Stimulated activated CD4-positive, alpha-beta T cell treated with anti-CD3 and anti-CD28 coated beads, TNF-alpha, amount 100 ng/mL, for 1 hour (primary cell): Measurements from ENCODE around the gene C20orf144.
A peak's percentile ranks its signal among the peaks of the same experiment; 100 is the strongest.

ENCODE experiments used
- DNase-seq, 3 donors: peaks; one replicate each; pipeline ENCODE4 v3.0.0-alpha.2; 2020; ENCODE audit warnings: low read depth in 3 of 3, low spot score in 1 of 3

The C20orf144 gene

GRCh38 chr20:33676121-33676520 is 14.0 kb downstream of the C20orf144 start:
- no peak for DNase-seq

GRCh38 chr20:33676652-33677645 is 14.8 kb downstream of the C20orf144 start:
- no peak for DNase-seq

GRCh38 chr20:33677991-33678702 is 16.0 kb downstream of the C20orf144 start:
- no peak for DNase-seq

GRCh38 chr20:33679758-33680485 is 17.8 kb downstream of the C20orf144 start:
- DNase-seq: no peak

GRCh38 chr20:33680686-33681085 is 18.6 kb downstream of the C20orf144 start:
- no peak for DNase-seq

- DNase-seq: no peak
Observed at GRCh38 chr20:33681288-33681687, 19.2 kb downstream of the C20orf144 start.

- no peak for DNase-seq
Observed at GRCh38 chr20:33681728-33682353, 19.7 kb downstream of the C20orf144 start.

- DNase-seq: no peak
Observed at GRCh38 chr20:33684533-33685327, 22.6 kb downstream of the C20orf144 start.

- peak in 1 of 3 donors; percentile 45 for DNase-seq
Observed at GRCh38 chr20:33685328-33686099, 23.4 kb downstream of the C20orf144 start.

- DNase-seq: peak; percentile 81 to 94 (median 82)
Observed at GRCh38 chr20:33686100-33686983, 24.2 kb downstream of the C20orf144 start, which contains the start of gene E2F1. TSS of gene E2F1 (minus strand) at chr20:33686385. CDS start at chr20:33686264, 121 bp downstream.

GRCh38 chr20:33686984-33687366 is 24.8 kb downstream of the C20orf144 start:
- no peak for DNase-seq

GRCh38 chr20:33687370-33687915 is 25.3 kb downstream of the C20orf144 start:
- DNase-seq: no peak

- no peak for DNase-seq
Observed at GRCh38 chr20:33687993-33688937, 26.1 kb downstream of the C20orf144 start.

- no peak for DNase-seq
Observed at GRCh38 chr20:33688938-33689424, 26.9 kb downstream of the C20orf144 start.

GRCh38 chr20:33689493-33689892 is 27.4 kb downstream of the C20orf144 start:
- DNase-seq: no peak

- no peak for DNase-seq
Observed at GRCh38 chr20:33689973-33690372, 27.8 kb downstream of the C20orf144 start.

- DNase-seq: no peak
Observed at GRCh38 chr20:33693289-33693688, 31.2 kb downstream of the C20orf144 start.
